Karpas-422 (cell line): ENCODE data around the gene UQCRFS1. TPM values are rescaled to one million over a fixed set of nuclear protein-coding genes. Genes with fewer than 3 reads are reported as not detected.

Source experiments
- DNase-seq: peaks from one replicate; pipeline ENCODE4 v3.0.0-alpha.2; 2015
- H2AFZ ChIP-seq: fragments of 200-600 bp; sonication (generic); 2 replicates; pipeline ENCODE4 v1.6.1; 2014; ENCODE audit warnings: antibody characterized with exemption, low read length, mixed read lengths
- H3K27ac ChIP-seq: fragments of 200-600 bp; sonication (generic); 2 replicates; pipeline ENCODE4 v1.5.1; 2014; ENCODE audit warnings: mild to moderate bottlenecking, low read length, moderate library complexity
- H3K27me3 ChIP-seq: fragments of 200-600 bp; sonication (generic); 2 replicates; pipeline ENCODE4 v1.6.1; 2014; ENCODE audit warnings: low read length, mixed read lengths
- H3K36me3 ChIP-seq: fragments of 200-600 bp; sonication (generic); 2 replicates; pipeline ENCODE4 v1.6.1; 2014; ENCODE audit warnings: low read length, mixed read lengths; ENCODE audit not compliant: insufficient read depth
- H3K4me1 ChIP-seq: fragments of 200-600 bp; sonication (generic); 2 replicates; pipeline ENCODE4 v1.6.1; 2014; ENCODE audit warnings: mild to moderate bottlenecking, low read length, mixed read lengths
- H3K4me2 ChIP-seq: fragments of 200-600 bp; sonication (generic); 2 replicates; pipeline ENCODE4 v1.6.1; 2014; ENCODE audit warnings: low read length, low read depth, mild to moderate bottlenecking; ENCODE audit not compliant: poor library complexity, severe bottlenecking
- H3K4me3 ChIP-seq: fragments of 200-600 bp; sonication (generic); 2 replicates; pipeline ENCODE4 v1.5.1; 2014; ENCODE audit warnings: mild to moderate bottlenecking, antibody characterized with exemption, low read length, mixed read lengths
- H3K79me2 ChIP-seq: fragments of 200-600 bp; sonication (generic); 2 replicates; pipeline ENCODE4 v1.6.1; 2014; ENCODE audit warnings: mild to moderate bottlenecking, low read length, mixed read lengths
- H3K9ac ChIP-seq: fragments of 200-600 bp; sonication (generic); 2 replicates; pipeline ENCODE4 v1.6.0; 2014; ENCODE audit warnings: low read length
- H3K9me2 ChIP-seq: fragments of 200-600 bp; sonication (generic), shearing (Covaris generic); replicated peaks from 2 replicates; pipeline ENCODE4 v1.6.0; 2014; ENCODE audit warnings: mild to moderate bottlenecking, low read length, moderate library complexity; ENCODE audit not compliant: insufficient read depth
- H3K9me3 ChIP-seq: fragments of 300-700, 200-600 bp; sonication (generic); 2 replicates; pipeline ENCODE4 v1.6.1; 2014; ENCODE audit warnings: low read length, mixed read lengths
- H4K20me1 ChIP-seq: fragments of 200-600 bp; sonication (generic); 2 replicates; pipeline ENCODE4 v1.6.1; 2014; ENCODE audit warnings: mild to moderate bottlenecking, antibody characterized with exemption, low read length, low read depth; ENCODE audit not compliant: insufficient read depth
- total RNA-seq: library from RNA; depleted of rRNA; stranded (reverse); fragments of >200 nt; shearing (Covaris generic); gene quantifications from 2 replicates; pipeline ENCODE4 v1.2.3, GENCODE V29; 2014; ENCODE audit warnings: low replicate concordance

Gene UQCRFS1
- total RNA-seq, 1 experiment from 2014 or later = 38.2 TPM

DNA sequence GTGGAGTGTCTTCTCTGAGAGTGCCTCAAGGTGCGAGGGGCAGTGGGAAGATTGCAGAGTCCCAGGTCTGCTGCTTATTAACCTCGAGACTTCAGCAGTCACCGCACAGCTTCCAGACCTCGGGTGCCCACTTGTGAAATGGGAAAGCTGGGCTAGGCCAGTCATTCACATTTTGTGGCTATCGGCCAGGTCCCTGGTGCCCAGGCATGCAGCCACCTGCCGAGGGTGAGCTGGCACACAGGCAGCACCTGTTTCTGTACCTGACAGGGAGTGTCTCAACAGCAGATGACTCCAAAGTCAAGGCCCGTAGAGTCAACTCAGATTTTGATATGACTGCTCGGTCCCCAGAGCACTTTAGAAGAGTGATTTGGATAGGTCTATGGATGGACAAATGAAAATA lies 21.9 kb downstream of the UQCRFS1 start:
- DNase-seq = no peak
- Histone ChIP-seq H3K4me1 (no peaks in the 10 kb centered on the region), H3K27ac (no peak overlapping the region), H3K9ac (no peak overlapping the region), H4K20me1 (no peaks in the 10 kb centered on the region), H3K9me3 (no peaks in the 10 kb centered on the region), H3K9me2 (no peaks in the 10 kb centered on the region), H3K27me3 (no peaks in the 10 kb centered on the region), H3K79me2 (no peaks in the 10 kb centered on the region), H3K4me2 (no peak overlapping the region), H2AFZ (no peak overlapping the region), H3K36me3 (no peaks in the 10 kb centered on the region), H3K4me3 (no peak overlapping the region)

DNA sequence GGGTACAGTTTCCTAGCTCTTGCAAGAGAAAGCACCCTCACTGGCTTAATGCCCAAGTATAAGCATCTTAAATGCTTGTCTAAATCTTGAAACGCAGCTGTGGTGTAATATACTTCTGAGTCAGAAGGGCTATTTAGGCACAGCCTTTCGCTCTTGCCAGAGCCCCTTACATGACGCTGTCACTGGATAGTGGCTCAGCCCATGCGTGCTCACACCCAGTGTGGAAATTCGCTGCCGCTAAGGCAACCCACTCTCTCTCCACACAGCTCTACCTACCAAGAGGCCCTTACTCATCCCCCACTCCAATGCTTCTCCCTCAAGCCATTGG lies 24.0 kb downstream of the UQCRFS1 start:
- H3K79me2 ChIP-seq = no peaks in the 10 kb centered on the region
- no peaks in the 10 kb centered on the region for H4K20me1 ChIP-seq
- H3K36me3 ChIP-seq = no peaks in the 10 kb centered on the region
- no peak overlapping the region for H3K4me2 ChIP-seq
- H3K4me3 ChIP-seq = no peak overlapping the region
- H3K9me2 ChIP-seq = no peaks in the 10 kb centered on the region
- H3K27me3 ChIP-seq = no peaks in the 10 kb centered on the region
- no peak overlapping the region for H2AFZ ChIP-seq
- no peaks in the 10 kb centered on the region for H3K4me1 ChIP-seq
- no peak overlapping the region for H3K9ac ChIP-seq
- DNase-seq = no peak
- H3K27ac ChIP-seq = no peak overlapping the region
- no peaks in the 10 kb centered on the region for H3K9me3 ChIP-seq

DNA sequence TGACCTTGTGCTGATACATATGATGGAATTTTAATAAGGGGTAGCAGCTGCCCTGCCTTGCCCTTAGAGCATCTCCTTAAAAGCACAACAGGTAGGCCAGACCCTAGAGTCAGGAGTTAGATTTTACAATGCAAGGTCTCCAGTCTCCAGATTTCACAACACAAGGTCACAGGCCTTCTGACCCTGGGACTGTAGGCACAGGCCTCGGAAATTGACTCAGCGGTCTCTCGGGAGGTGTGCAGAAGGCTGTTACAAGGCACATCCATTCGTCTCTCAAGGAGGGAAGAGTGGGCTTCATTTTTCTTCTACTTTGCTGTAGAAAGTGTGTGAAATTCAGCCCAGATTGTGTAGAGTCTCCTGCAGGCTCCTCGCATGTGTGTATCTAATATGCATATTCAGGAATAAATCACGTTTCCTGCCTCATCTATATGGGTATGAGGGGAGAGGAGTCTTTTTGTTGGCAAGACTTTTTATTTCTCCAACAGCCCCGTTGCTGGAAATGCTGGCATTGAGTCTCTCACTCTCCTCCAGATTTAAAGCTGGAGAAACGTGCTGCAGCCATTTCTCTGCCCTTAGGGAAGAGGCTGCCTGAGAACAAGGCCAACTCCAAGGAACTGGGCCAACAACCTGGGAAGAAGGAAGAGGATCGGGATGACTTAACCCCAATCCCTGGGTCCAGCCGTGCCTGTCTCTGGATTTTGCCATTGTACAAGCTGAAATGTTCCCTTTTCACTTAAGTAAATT lies 24.5 kb downstream of the UQCRFS1 start:
- Histone ChIP-seq H3K4me3 (no peak overlapping the region), H3K9me3 (no peaks in the 10 kb centered on the region), H3K27me3 (no peaks in the 10 kb centered on the region), H4K20me1 (no peaks in the 10 kb centered on the region), H3K9ac (no peak overlapping the region), H3K79me2 (no peaks in the 10 kb centered on the region), H3K4me2 (no peak overlapping the region), H3K27ac (no peak overlapping the region), H3K9me2 (no peaks in the 10 kb centered on the region), H3K36me3 (no peaks in the 10 kb centered on the region), H2AFZ (no peak overlapping the region), H3K4me1 (no peaks in the 10 kb centered on the region)
- no peak for DNase-seq

DNA sequence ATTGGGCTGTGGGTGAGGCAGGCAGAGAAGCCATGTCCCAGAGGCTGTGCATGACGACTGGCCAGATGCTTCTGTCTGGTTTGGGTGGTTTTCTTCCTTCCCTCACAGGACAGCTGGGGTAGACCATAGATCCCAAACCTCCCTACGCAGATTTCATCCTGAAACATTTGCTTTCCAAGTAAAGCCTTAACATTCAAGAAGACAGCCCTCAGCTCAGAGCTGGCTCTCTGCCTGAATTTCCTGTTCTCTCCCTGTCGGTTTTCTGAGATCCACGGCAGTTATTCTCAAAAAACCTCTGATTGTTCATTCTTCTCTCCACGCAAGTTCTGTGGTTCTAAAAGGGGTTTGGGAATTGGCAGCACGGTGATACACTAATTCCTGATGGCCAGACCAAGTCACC lies 25.3 kb downstream of the UQCRFS1 start:
- H4K20me1 ChIP-seq = no peaks in the 10 kb centered on the region

DNA sequence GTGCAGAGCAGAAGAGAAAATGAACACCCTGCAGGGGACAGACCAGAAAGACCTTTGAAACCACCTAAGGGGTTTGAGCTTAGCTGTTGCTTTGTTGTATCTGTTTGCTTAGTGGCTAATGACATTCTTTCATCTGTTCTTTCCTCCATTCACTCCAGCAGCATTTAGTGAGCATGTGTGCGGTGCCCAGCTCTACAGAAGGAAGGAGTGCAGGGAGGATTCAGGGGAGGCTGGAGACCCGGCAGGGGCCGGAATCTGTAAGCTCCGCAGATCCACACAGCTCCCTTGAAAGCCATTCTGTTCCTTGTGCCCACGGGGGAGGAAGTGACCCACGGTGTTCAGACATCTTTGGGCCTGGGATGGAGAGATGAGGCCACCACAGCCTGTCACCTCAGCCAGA lies 27.5 kb downstream of the UQCRFS1 start:
- Histone ChIP-seq H3K36me3 (no peaks in the 10 kb centered on the region), H3K27ac (no peak overlapping the region), H2AFZ (no peak overlapping the region), H3K9me3 (no peaks in the 10 kb centered on the region), H3K79me2 (no peaks in the 10 kb centered on the region), H3K27me3 (no peaks in the 10 kb centered on the region), H3K9me2 (no peaks in the 10 kb centered on the region), H3K4me2 (no peak overlapping the region), H4K20me1 (no peaks in the 10 kb centered on the region), H3K4me3 (no peak overlapping the region), H3K9ac (no peak overlapping the region), H3K4me1 (no peaks in the 10 kb centered on the region)
- DNase-seq = no peak

More for the DNA sequence above, 25.3 kb downstream of the UQCRFS1 start:
- Histone ChIP-seq H3K9ac (no peak overlapping the region), H3K4me3 (no peak overlapping the region), H3K9me3 (no peaks in the 10 kb centered on the region), H3K27me3 (no peaks in the 10 kb centered on the region), H3K4me2 (no peak overlapping the region), H3K79me2 (no peaks in the 10 kb centered on the region), H2AFZ (no peak overlapping the region), H3K9me2 (no peaks in the 10 kb centered on the region), H3K36me3 (no peaks in the 10 kb centered on the region), H3K27ac (no peak overlapping the region), H3K4me1 (no peaks in the 10 kb centered on the region)
- no peak for DNase-seq

DNA sequence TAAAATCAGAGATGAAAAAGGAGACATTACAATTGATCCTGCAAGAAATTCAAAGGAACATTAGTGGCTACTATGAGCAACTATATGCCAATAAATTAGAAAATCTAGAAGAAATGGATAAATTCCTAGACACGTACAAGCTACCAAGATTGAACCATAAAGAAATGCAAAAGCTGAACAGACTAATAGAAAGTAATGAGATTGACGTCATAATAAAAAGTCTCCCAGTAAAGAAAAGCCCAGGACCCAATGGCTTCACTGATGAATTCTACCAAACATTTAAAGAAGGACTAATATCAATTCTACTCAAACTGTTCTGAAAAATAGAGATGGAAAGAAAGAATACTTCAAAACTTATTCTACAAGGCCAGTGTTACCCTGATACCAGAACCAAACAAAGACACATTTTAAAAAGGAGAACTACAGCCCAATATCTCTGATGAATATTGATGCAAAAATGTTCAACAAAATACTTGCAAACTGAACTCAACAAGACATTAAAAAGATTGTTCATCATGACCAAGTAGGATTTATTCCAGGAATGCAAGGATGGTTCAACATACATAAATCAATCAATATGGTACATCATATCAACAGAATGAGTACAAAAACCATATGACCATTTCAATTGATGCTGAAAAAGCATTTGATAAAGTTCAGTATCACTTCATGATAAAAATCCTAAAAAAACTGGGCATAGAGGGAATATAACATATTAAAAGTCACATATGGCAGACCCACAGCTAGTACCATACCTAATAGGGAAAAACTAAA lies 35.8 kb downstream of the UQCRFS1 start:
- Histone ChIP-seq H3K79me2 (no peaks in the 10 kb centered on the region), H3K27me3 (no peaks in the 10 kb centered on the region)
- DNase-seq = no peak

GRCh38 chr19:29173896-29174295 lies 39.1 kb downstream of the UQCRFS1 start:
- Histone ChIP-seq H3K27me3 (no peaks in the 10 kb centered on the region), H3K4me1 (peaks cover 6% of the 10 kb centered on the region), H2AFZ (no peak overlapping the region), H3K9ac (no peak overlapping the region), H3K4me2 (no peak overlapping the region), H3K9me2 (no peaks in the 10 kb centered on the region), H3K9me3 (peaks cover 19% of the 10 kb centered on the region; the same call in 1 of the 2 replicates), H3K79me2 (no peaks in the 10 kb centered on the region), H3K27ac (no peak overlapping the region), H4K20me1 (no peaks in the 10 kb centered on the region), H3K36me3 (no peaks in the 10 kb centered on the region), H3K4me3 (no peak overlapping the region)
- DNase-seq = no peak

More for the DNA sequence above, 35.8 kb downstream of the UQCRFS1 start:
- no peak overlapping the region for H3K27ac ChIP-seq
- H2AFZ ChIP-seq = no peak overlapping the region
- H4K20me1 ChIP-seq = no peaks in the 10 kb centered on the region
- no peak overlapping the region for H3K4me3 ChIP-seq
- H3K4me2 ChIP-seq = no peak overlapping the region
- H3K9me3 ChIP-seq = peaks cover 19% of the 10 kb centered on the region; the same call in 1 of the 2 replicates
- H3K4me1 ChIP-seq = peaks cover 5% of the 10 kb centered on the region
- no peak overlapping the region for H3K9ac ChIP-seq
- H3K36me3 ChIP-seq = no peaks in the 10 kb centered on the region
- H3K9me2 ChIP-seq = no peaks in the 10 kb centered on the region

GRCh38 chr19:29172302-29172701 lies 40.6 kb downstream of the UQCRFS1 start:
- H3K9me2 ChIP-seq = no peaks in the 10 kb centered on the region
- DNase-seq = peak; percentile 73

More at GRCh38 chr19:29172302-29172701, 40.6 kb downstream of the UQCRFS1 start:
- Histone ChIP-seq H3K27ac (no peak overlapping the region), H3K79me2 (no peaks in the 10 kb centered on the region), H3K9me3 (peaks cover 9% of the 10 kb centered on the region; the same call in 1 of the 2 replicates), H3K4me2 (no peak overlapping the region), H3K4me1 (peaks cover 6% of the 10 kb centered on the region), H4K20me1 (no peaks in the 10 kb centered on the region), H3K27me3 (no peaks in the 10 kb centered on the region), H3K9ac (no peak overlapping the region), H3K4me3 (no peak overlapping the region), H2AFZ (0 out of 2 replicates have a peak overlapping the region, but pooled peaks have one; percentile 17), H3K36me3 (no peaks in the 10 kb centered on the region)
